GM19372 (cell line): ENCODE data around the gene PITPNM3.

Experiments
- ATAC-seq: cut with Tn5 transposase; IDR thresholded peaks from one replicate; pipeline ENCODE4 v1.9.1; 2021; ENCODE audit warnings: mild to moderate bottlenecking, low read depth, moderate library complexity; ENCODE audit not compliant: unreplicated experiment

PITPNM3 gene

DNA sequence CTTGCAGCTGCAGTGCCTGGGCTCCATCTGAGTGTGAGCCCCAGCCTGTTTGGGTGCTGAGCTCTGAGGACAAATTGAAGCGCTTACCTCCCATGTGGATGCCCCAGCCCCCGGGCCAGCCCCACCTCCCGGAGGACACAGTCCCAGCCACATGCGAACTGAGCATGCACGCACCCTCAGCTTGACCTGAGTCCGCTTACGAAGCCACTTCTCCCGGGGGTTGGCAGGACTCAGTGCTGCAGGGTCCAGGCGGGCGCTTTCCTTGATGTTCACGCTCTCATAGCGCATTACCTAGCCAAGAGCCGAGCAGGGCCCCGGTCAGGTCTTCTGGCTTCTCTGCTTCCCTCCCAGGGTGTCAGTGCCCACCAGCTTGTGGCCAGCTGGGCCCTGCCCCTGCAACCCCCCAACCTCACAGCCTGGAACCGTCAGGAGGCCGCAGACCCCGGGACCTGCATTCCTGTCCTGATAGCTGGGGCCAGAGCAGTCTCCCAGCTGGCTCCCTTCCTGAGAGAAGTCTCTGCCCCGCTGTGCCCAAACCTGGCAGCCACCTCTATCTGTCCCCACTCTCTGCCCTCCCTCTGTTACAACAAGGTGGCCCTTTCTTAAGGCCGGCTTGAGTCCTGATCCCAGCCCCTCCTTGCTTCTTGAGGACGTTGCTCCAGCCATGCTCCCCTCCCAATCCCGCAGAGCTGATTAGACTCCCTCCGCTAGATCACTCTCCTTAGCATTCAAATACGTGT lies 88.1 kb downstream of the PITPNM3 start:
- ATAC-seq, result no peak

DNA sequence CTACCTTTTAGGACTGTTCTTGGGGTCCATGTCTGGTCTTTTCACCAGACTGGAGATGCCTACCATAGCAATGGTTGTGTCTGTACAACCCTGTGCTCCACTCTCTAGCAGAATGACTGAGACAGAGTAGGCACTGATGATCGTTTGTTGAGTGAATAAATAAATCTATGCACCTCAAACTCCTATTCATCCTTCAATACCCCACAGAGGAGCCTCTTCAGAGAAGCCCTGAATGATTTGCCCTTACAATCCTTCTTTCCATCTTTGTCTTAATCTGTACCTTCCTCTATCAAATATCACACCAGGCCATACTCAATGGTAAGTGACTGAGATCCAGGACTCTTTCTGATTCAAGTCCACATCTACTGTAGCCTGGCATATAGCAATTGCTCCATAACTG lies 88.8 kb downstream of the PITPNM3 start:
- no peak for ATAC-seq

DNA sequence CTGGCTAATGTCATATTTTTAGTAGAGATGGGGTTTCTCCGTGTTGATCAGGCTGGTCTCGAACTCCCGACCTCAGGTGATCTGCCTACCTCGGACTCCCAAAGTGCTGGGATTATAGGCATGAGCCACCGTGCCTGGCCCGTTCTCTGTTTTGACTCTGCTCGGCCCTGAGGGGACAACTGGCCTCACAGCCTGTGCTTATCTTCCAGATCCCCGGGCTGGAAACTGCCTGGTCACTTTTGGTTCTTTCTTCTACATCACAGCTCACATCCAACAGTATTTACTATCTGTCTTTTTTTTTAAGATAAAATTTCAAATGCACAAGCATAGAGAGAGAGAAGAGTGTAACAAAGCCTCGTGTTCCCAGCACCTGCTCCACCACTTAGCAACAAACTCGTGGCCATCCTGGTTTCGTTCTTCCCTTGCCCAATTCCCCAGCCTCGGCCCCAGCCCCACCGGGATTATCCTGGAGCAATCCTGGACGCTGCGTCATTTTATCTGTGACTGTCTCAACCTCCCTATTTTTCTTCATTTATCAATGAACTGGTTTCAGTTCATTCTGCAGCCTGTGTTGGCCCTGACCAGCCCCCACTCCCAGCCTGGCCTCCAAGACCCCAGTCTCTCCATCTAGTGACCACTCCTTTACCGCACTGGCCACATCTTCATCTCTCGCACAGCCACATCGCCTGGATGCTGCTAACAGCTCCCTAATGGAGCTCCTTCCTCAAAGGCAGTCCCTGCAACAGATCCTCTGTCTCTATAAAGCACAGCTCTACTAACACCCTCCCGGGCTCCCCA lies 91.0 kb downstream of the PITPNM3 start:
- ATAC-seq, result no peak

DNA sequence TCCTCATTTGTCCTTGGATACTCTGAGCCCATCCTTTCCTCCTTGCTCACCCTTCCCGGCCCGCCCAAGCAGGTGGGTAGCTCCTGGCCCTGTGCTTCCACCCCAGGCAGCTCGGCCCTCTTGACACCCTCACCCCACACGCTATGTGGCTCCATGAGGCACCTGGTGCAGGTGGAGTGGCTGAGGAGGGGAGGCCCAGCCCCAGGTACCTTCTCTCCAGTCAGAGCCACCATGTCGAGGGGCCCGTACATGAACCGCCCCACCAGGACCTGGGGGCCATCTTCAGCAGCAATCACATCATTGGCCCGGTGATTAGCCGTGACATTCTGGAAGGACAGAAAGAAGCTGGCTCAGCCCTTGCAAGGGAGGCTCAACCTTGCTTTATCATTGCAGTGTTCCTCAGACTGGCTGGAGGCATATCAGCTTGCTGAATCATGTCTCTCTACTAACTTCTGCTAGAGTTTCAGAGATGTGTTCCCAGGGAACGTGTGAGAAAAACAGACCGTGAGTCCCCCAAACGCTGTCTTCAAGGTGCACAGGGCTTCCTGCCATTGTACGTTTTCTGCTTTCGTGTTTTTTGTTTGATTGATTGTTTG lies 91.8 kb downstream of the PITPNM3 start:
- no peak for ATAC-seq

DNA sequence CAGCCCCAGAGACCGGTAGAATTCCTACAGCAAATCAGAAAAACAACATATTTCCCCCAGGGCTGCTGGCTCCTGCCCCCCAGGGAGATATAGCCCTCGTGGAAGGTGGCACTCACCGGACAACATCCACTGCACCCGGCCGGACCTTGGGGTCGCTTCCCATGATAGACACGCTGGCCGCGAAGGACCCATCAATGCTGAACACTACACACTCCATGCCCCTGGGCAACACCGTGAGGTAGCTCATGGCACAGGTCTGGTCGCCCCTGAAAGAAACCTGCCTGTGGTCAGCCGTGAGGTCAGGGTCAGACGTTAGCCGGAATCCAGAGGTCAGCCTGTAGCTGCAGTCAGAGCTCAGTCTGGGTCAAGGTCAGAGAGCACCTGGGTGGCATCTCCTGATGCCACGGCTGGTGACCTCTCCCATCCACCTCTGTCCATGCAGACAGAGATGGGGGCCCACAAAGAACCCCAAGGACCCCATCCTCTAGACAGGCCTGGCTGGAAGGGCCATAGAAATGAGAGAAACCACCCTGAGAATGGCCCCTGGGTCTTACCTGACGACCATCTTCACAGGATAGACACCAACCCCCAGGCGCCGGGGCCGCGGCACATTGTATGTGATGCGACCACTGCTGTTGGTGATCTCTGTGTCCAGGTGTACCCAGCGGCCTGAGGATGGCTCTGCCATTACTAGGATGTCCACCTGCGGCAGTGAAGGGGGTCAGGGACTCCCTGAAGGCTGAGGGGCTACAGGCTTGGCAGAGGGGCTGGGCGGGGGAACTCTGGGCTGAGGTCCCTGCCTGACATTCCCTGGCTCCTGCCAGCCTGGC lies 92.5 kb downstream of the PITPNM3 start:
- ATAC-seq, result no peak

DNA sequence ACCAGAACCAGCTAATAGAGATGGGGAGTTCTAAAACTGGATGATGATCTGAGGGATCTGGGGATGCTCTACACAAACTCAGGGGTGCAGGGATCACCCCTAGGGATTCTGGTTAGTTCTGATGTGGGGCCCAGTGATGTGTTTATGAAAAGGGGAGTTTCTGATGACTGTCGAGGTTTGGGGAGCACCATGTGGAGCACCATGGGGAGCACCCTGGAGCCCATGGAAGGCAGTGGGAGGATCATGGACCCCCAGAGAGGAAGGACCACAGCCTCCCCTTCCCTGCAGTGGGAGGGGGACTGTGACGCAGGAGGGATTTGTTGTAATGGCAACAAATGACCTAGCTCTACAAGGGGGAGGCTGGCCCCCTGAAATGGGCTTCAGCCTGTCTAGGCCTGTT lies 93.7 kb downstream of the PITPNM3 start:
- ATAC-seq, result no peak

DNA sequence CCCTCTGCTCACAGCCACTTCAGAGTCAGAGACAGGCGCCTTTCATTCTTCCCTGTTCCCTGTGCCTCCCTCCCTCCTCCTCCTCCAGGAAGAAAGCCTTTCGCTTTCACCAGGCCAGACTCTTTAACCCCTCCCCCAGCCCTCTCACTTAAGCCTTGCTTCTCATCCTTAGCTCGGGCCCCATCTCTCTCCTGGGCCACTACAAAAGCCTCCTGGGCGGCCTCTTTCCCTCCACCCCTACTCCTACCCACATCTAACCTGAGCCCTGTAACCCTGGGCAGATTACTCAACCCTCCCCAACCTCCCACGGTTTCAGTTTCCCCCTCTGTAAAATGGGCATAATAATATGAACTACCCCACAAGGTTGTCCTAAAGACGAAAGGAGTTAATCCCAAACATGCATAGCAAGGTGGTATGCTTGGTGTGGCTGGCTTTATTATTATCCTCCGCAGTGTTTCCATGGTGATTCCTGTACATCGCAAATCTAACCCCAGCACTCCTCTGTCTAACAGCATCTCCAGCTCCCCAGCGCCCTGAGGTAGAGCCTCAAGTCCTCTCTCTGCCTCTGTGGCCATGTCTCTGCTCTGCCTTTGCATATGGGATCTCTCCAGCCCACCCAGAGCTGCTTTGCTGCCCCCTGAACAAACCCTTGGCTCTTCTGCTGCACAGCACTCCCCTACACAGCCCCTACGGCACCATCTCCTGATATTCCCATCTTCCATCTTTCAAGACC lies 94.4 kb downstream of the PITPNM3 start:
- ATAC-seq, result no peak

DNA sequence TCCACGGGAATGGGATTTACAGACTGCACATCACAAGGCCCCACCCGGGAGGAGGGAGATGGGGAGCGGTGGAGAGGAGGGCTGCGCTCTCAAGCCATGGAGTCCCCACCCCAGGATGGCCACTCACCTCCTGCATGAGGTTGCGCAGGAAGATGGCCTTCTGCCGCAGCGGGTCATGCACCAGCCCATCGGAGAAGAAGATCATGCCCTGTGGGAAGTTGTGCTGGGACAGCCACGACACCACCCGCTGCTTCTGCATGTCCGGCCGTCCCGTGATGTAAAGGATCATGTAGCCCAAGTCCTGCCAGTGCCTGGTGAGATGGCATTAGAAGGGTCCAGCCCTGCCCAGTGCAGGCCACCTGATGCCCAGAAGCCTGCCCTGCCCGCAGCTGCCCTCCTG lies 95.1 kb downstream of the PITPNM3 start:
- no peak for ATAC-seq

DNA sequence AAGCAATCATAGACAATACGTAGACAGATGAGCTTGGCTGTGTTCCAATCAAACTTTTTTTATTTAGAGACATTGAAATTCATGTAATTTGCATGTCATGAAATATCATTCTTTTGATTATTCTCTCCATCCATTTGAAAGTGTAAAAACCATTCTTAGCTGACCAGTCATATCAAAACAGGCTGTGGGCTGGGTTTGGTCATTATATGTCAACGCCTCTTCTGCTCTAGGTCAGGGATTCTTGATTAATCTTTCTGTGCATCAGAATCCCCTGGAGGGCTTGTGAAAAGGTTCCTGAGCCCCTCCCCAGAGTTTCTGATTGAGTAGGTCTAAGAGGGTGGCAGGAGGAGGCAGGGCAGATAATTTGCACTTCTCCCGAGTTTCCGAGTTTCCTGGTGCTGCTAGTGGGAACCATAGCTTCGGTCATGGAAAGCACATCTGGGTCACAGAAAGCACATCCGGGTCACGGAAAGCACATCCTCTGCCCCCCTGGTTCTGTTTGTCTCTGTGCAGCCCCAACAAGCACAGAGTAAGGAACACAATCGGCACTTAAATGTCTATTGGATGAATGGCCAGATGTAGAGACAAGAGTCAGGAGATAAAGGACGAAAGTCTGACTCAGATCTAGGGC lies 95.7 kb downstream of the PITPNM3 start:
- no peak for ATAC-seq

DNA sequence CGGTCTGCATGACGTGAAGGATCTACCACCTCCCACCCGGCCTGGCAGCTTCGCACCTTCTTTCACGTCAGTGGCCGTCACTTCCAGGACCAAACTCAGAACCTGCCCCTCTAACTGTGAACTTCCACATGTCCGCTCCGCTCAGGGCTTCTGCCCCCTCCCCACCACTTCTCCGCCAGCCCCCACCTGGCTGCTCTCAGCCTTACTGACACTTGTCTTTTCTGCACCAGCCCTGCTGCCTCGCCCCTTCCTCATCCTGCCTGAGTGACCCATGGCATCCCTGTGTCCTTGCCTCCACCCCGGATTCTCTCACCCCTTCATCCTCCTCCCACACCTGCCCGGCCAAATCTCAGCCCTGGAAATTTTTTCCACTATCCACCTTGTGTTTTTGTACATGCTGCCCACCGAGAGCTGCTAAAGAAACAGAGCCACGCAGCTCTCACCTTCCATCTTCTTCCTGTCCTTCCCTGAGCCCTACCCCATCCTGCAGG lies 97.8 kb downstream of the PITPNM3 start:
- ATAC-seq, result no peak

DNA sequence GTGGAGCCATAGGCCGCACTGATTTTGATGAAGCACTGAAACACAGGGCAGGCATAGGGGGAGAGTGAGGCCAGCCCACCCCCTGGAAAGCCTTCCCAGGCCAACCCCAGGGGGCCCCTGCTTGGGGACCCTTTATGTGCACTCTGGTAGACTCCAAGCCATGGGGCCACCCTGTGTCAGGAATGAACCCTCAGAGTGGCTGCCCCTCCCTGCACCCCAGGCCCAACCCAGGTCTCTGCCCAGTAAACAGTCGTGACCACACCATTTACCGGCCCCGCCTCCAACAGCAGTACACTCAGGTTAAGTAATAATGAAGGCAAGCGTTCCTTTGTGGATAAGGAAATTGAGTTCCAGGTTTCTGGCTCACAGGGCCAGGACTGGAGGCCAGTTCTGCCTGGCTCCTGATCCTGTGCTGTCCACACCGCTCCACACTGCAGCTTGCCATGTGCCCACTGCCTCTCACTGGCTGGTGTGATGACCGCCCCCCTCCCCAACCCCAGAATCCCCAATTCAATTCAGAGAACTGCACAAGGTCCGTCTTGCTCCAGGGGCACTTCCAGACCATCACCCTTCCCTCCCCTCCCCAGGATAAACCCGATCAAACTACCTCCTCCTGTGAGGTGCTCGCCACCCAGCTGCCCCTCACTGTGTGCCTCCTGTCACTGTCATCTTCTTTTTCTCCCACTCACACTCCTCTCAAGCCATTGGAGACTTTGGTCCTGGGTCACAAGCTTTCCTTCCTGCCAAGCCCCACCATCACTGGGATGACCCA lies 98.5 kb downstream of the PITPNM3 start:
- ATAC-seq, result no peak

DNA sequence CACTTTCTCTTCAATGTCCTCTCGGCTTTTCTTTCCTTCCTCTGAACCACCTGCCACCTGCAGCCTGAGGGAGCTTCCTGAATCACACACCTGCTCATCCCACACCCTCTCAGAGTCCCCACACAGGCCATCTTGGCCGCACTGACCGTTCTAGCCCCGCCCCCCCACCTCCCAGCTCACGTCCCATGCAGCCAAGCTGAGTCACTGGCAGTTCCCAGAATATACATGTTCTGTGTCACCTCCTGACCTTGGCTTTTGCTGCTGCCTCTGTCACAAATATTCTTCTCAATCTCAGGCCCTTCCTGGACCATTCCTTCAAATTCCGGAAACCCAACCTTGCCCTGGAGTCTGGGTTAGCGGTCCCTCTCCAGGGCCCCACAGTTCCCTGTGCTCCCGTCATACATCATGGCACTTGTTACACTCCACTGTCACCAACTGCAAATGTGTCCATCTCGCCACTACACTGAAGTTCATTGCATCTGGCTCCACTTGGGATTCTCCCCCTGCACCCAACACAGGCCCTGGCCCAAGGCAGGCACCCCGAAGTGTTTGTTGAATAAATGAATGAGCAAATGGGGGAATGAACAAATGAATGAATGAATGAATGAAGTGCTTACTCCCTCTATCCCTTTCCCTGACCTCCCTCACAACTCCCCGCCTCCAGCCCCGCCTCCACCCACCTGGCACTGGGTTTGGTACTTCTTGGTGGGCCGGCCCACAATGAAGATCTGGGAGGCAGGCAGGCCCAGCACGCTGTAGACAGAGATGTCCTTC lies 99.3 kb downstream of the PITPNM3 start:
- no peak for ATAC-seq

DNA sequence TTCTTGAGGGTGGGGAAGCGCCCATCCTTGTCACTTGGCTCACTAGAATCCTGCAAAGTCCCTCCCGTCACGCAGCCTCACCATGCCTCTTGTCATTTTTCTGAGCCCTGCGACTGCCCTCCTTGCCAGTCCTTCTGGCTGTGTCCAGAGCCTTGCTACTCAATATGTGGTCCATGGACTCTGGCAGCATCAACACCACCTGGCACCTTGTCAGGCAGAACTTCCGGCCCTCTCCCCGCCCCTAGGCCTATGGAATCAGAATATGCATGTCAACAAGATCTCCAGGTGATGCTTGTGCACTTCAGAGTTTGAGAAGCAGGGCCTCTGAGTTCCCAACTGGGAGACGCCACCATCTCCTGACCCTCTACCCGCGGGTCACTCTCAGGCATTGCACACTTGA lies 100.0 kb downstream of the PITPNM3 start:
- no peak for ATAC-seq

DNA sequence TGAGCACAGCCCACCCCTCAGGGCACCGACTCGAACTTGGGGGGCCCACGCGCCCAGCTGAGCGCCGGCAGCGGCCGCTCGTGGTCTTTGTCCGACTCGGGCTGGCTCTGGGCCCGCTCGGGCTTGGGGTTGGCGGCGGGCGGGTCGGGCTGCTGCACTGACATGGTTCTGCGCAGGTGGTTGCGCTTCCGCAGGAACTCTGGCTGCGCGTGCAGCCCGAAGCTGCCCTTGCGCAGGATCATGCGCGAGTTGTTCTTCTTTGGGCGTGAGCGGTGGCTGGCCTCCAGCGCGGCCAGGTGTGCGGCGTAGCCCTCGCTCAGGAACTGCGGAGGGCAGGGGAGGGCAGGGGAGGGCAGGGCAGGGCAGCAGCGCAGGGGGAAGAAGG lies 101.0 kb downstream of the PITPNM3 start:
- no peak for ATAC-seq

DNA sequence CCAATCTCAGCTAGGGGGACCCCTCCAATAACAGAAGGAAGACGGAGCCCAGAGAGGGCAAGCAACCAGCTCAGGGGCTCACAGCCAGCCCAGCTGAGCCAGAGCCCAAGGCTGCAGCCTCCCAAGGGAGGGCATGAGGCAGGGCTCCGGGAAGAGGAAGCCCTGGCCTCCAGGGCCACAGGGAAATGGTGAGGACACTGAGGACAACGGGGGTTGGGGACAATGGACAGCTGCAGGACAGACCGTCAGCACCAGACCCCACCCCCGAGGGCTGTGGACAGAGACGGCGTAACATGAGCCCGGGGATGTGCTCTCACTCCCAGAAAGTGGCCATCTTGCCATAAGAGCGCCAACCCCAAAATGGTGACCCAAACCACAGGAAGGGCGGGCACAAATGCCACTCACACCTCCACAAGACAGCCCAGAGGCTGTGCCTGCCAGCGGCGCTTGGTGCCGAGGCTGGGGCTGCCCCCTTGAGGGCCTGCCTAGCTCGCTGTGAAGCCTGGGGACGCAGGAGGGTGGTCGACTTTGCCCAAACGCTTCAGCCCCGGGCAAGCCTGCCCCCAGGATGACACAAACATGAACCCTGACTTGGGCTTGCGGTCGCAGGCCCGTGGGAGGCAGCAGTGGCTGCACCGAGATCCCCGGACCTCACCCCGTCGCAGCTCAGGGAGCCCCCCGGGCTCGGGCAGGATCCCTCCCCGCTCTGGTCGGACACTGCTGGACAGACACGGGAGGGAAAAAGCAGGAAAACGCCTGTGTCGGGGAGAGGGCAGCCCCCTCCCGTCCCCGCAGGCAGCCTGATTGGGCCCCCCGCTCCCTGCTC lies 101.6 kb downstream of the PITPNM3 start:
- no peak for ATAC-seq

DNA sequence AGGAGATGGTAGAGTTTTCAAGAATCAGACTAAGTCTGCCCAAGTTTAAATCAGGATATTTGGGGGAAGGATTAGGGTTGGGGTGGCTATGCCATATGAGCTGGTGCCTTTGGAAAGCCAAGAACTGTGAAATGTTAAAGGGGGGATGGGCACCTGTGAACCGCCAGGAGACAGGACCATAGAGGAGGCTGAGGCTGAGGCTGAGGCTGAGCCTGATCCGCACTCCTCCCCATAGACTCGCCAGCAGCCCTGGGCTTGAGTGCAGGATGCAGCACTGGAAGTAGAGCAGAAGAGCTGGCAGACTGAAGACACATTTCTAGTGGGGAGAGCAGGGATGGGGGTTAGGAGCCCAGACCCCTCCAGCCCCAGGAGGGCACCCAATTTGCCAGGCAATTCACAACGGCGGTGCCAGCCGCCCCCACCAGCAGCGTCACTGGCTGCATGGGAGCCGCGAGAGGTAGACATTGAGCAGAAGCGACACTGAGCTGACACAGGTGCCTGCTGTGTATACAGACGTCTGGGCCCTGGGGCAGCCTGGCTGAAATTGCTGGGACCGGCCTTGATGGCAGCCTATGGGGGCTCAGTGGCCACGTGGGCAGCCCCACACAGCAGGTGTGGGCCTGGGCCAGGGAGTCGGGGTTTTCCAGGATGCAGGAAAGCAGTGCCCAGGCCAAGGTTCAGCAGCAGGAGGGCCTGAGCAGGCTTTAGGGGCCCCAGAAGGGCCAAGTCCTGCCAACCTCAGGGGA lies 102.9 kb downstream of the PITPNM3 start:
- no peak for ATAC-seq
